Peyer's patch (tissue), 4 donors: Measurements from ENCODE around the gene SLC45A3.

ENCODE experiments used
- POLR2A ChIP-seq, 2 donors: fragments of 450-650 bp; IDR thresholded peaks; one replicate each; pipeline ENCODE4 v1.5.1; 2017; ENCODE audit warnings: antibody characterized with exemption in 2 of 2, mild to moderate bottlenecking in 2 of 2, moderate library complexity in 2 of 2
- TF ChIP-seq, protein P1 (sequence below), 6 experiments: fragments of 450-650 bp in 4 of 6; fragments of 200-600 bp in 2 of 6; sonication (generic) in 1 of 6; IDR thresholded peaks; one replicate each; pipeline ENCODE4 v1.5.1; 2017 to 2019; ENCODE audit warnings: antibody characterized with exemption in 6 of 6, mild to moderate bottlenecking in 3 of 6, moderate library complexity in 1 of 6

DNA sequence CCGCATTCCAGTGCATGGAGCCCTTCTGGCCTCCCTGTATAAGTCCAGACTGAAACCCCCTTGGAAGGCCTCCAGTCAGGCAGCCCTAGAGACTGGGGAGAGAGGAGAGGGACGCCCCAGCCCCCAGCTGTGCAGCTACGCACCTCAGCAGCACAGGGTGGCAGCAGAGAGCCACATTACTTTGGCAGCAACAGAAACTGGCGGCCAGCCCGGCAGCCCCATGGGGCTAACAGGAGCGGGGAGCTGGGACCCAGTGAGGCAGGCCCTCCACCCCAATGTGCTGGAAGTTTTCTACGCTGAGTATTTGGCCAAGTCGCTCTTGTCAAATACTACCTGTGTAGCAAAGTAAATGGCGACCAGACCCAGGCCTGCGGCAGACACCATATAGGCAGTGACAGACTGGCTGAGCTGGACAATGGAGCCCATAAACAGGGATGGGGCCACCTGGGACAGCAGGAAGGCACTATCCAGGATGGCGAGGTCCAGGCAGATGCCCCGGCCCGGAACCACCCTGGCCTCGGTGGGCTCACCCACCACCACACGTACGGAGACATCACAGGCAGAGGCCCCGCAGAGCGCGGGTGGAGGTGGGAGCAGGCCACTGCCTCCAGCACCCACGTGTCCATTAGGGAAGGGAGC lies 21.2 kb downstream of the SLC45A3 start:
- TF ChIP-seq, protein P1, sequence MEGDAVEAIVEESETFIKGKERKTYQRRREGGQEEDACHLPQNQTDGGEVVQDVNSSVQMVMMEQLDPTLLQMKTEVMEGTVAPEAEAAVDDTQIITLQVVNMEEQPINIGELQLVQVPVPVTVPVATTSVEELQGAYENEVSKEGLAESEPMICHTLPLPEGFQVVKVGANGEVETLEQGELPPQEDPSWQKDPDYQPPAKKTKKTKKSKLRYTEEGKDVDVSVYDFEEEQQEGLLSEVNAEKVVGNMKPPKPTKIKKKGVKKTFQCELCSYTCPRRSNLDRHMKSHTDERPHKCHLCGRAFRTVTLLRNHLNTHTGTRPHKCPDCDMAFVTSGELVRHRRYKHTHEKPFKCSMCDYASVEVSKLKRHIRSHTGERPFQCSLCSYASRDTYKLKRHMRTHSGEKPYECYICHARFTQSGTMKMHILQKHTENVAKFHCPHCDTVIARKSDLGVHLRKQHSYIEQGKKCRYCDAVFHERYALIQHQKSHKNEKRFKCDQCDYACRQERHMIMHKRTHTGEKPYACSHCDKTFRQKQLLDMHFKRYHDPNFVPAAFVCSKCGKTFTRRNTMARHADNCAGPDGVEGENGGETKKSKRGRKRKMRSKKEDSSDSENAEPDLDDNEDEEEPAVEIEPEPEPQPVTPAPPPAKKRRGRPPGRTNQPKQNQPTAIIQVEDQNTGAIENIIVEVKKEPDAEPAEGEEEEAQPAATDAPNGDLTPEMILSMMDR (IDR thresholded peaks at IDR 0.05), result peak; percentile 66 to 94 (median 86)
- no peak for TF ChIP-seq POLR2A (IDR thresholded peaks at IDR 0.05)
